H1 (cell line): Measurements from ENCODE around the gene ARHGAP22. TPM values are rescaled to one million over a fixed set of nuclear protein-coding genes. Genes with fewer than 3 reads are reported as not detected.

ENCODE experiments used
- POLR2A ChIP-seq, 2 experiments: IDR thresholded peaks; 1 replicate in 1 of 2; 2 replicates in 1 of 2; pipeline ENCODE4 v1.6.1; 2011; ENCODE audit warnings: low read depth in 2 of 2, low read length in 2 of 2, mild to moderate bottlenecking in 2 of 2; ENCODE audit errors: control extremely low read depth in 1 of 2
- SUZ12 ChIP-seq: fragments of 200-600 bp; sonication (generic); IDR thresholded peaks from 2 replicates; pipeline ENCODE4 v1.6.1; 2012; ENCODE audit warnings: mild to moderate bottlenecking, inconsistent platforms, low read length, moderate library complexity, mixed read lengths
- polyA plus RNA-seq, 7 experiments: library from polyadenylated mRNA; depleted of rRNA in 3 of 7; stranded (reverse) in 5 of 7; unstranded in 2 of 7; fragments of >200 nt in 5 of 7; fragments of 200-250 nt in 2 of 7; gene quantifications; 1 replicate in 5 of 7; 2 replicates in 1 of 7; 4 replicates in 1 of 7; pipeline versions ENCODE4 v1.2.1 to v1.2.3, GENCODE V29; 2011 to 2013; ENCODE audit warnings: missing spikeins in 2 of 7, mixed read lengths in 2 of 7
- total RNA-seq: library from RNA; stranded (reverse); fragmentation: NEBNext Ultra II Directional; extraction: Animal tissue kit (Norgen Biotek cat#: 25700); gene quantifications from 2 replicates; pipeline ENCODE4 v1.2.1, GENCODE V29; 2021

The ARHGAP22 gene
- total and polyA plus RNA-seq, 2 of the 8 experiments (the other 6 are each of a cell fraction or from before 2014, with no cell fraction given): 3.6 to 11.2 TPM

GRCh38 chr10:48462482-48463020 lies 142.3 kb downstream of the ARHGAP22 start (continued):
- no peak for TF ChIP-seq POLR2A (IDR thresholded peaks at IDR 0.05; ENCODE audit: control extremely low read depth in 1 of 2, low read depth in 2 of 2, low read length in 2 of 2)
- no peak for TF ChIP-seq SUZ12
- TF ChIP-seq, all 59 proteins: peak for 0
